ENCODE measurements around the gene FBXW7. TPM values are rescaled to one million over a fixed set of nuclear protein-coding genes. Genes with fewer than 3 reads are reported as not detected.

Gene FBXW7
- total RNA-seq, 1 experiment from 2014 or later: 23.0 TPM

DNA sequence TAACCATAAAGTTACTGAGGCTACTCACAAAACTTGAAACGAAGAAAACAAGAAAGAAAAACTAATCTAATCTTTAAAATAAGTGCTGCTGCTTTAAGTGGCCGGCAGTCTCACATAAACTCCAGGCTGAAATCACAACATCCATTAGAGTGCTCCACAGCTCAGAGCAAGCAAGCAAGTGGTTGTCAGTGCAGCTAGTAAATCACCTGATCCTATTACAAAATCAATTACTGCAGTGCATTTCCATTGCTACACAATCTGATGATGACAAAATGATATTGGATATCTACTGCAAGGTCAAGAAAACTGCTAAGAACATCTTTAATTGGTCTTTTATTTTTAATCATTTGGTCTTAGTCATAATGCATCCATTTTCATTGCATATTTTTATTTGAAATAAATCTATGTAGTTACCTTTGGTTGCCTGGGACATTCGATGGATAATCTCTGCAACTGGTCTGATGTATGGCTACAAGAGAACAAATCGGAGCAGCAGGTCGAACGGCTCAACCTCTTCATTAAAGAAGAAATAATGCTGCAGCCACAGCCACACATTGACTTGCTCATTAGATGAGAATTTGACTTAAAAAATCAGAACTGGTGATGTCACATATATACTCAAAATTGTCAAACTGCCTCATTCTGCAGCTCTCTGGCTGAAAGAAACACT, 87.7 kb downstream of the FBXW7 start (continued):
- TF ChIP-seq, protein P1, sequence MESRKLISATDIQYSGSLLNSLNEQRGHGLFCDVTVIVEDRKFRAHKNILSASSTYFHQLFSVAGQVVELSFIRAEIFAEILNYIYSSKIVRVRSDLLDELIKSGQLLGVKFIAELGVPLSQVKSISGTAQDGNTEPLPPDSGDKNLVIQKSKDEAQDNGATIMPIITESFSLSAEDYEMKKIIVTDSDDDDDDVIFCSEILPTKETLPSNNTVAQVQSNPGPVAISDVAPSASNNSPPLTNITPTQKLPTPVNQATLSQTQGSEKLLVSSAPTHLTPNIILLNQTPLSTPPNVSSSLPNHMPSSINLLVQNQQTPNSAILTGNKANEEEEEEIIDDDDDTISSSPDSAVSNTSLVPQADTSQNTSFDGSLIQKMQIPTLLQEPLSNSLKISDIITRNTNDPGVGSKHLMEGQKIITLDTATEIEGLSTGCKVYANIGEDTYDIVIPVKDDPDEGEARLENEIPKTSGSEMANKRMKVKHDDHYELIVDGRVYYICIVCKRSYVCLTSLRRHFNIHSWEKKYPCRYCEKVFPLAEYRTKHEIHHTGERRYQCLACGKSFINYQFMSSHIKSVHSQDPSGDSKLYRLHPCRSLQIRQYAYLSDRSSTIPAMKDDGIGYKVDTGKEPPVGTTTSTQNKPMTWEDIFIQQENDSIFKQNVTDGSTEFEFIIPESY (IDR thresholded peaks at IDR 0.05; ENCODE audit: extremely low read depth, insufficient replicate concordance, low read length): no peak
- TF ChIP-seq SRF (IDR thresholded peaks at IDR 0.05; ENCODE audit: low read depth) (no peak), TCF7L2 (IDR thresholded peaks at IDR 0.05; ENCODE audit: borderline replicate concordance, extremely low read depth, insufficient read depth, insufficient read length) (no peak)
- TF ChIP-seq, protein P2, sequence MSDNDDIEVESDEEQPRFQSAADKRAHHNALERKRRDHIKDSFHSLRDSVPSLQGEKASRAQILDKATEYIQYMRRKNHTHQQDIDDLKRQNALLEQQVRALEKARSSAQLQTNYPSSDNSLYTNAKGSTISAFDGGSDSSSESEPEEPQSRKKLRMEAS (IDR thresholded peaks at IDR 0.05): no peak

DNA sequence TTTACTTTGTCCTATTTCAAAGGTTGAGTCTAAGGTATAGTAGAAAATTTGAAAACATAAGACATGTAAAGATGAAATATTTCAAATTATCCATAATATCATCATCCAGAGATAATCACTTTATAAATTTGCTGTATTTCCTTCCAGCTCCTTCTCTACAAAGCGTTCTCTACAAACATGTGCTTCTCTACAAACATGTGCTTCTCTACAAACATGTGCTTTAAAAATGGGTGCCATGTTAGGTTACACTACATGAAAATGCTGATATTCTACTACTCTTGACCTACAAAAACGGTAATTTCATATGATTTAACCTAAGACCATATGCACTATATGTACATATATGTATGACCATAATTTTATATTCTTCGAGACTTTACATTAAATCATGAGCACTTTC, 92.0 kb downstream of the FBXW7 start:
- ATAC-seq: no peak
- TF ChIP-seq YY1 (IDR thresholded peaks at IDR 0.05; ENCODE audit: extremely low read depth, insufficient replicate concordance, low read depth, low read length) (no peak), CEBPB (IDR thresholded peaks at IDR 0.05; ENCODE audit: low read depth) (no peak)
- H3K27me3 ChIP-seq (ENCODE audit: insufficient read depth, low read length): no peaks in the 10 kb centered on the region
- POLR2A ChIA-PET: no interaction called here
- DNase-seq (ENCODE audit: low read depth, low spot score): no peak
- H3K9me3 ChIP-seq (ENCODE audit: control insufficient read depth in 1 of 2, insufficient read depth in 1 of 2, low read depth in 1 of 2, low read length in 2 of 2): no peaks in the 10 kb centered on the region
- H3K4me3 ChIP-seq (replicated peaks in 1 of 2; ENCODE audit: low read depth in 1 of 2, low read length in 2 of 2): no peak overlapping the region
- no peak overlapping the region for H2AFZ ChIP-seq (ENCODE audit: low read depth, low read length, poor library complexity, severe bottlenecking)
- intact Hi-C loops (cut with micrococcal nuclease): no loop called here
- no peaks in the 10 kb centered on the region for H3K4me1 ChIP-seq (ENCODE audit: control insufficient read depth in 1 of 2, insufficient read depth in 2 of 2, low read length in 2 of 2)
- peaks cover 74% of the 10 kb centered on the region for H3K79me2 ChIP-seq (ENCODE audit: insufficient read depth, low read length)
- no peak overlapping the region for H3K27ac ChIP-seq (ENCODE audit: low read depth, low read length)
- H3K9me2 ChIP-seq (ENCODE audit: insufficient read depth): no peaks in the 10 kb centered on the region
- CTCF ChIA-PET: no interaction called here
- RAD21 ChIA-PET (ENCODE audit: low non-redundant PET in 1 of 2, low total read pairs in 2 of 2, uncharacterized antibody in 2 of 2, unreplicated experiment in 2 of 2): no interaction called here
- no peaks in the 10 kb centered on the region for H4K20me1 ChIP-seq (ENCODE audit: insufficient read depth)
- no peaks in the 10 kb centered on the region for H3K36me3 ChIP-seq (ENCODE audit: control insufficient read depth in 1 of 2, insufficient read depth in 2 of 2, low read length in 2 of 2)
- H3K9ac ChIP-seq (ENCODE audit: low read length): no peak overlapping the region
- no peak overlapping the region for H3K4me2 ChIP-seq (ENCODE audit: low read length)
- no TSS peak for BruUV-seq (replicated peaks)

Data from HCT116 (cell line).